GM21526 (cell line): ENCODE data around the gene ABL1.

Experiments used
- ATAC-seq: cut with Tn5 transposase; IDR thresholded peaks from one replicate; pipeline ENCODE4 v1.9.1; 2021; ENCODE audit warnings: moderate library complexity; ENCODE audit not compliant: unreplicated experiment, low FRiP score

ABL1 gene

GRCh38 chr9:130927995-130928900 is 93.2 kb downstream of the ABL1 start:
- ATAC-seq = no peak

- ATAC-seq = no peak
Observed at GRCh38 chr9:130929571-130930038, 94.6 kb downstream of the ABL1 start.

- no peak for ATAC-seq
Observed at GRCh38 chr9:130930132-130930803, 95.2 kb downstream of the ABL1 start.

- no peak for ATAC-seq
Observed at GRCh38 chr9:130930804-130931349, 95.8 kb downstream of the ABL1 start.

- no peak for ATAC-seq
Observed at GRCh38 chr9:130931508-130932254, 96.6 kb downstream of the ABL1 start.

- ATAC-seq = no peak
Observed at GRCh38 chr9:130932255-130933079, 97.4 kb downstream of the ABL1 start.

GRCh38 chr9:130933114-130934046 is 98.3 kb downstream of the ABL1 start:
- ATAC-seq = no peak

GRCh38 chr9:130934246-130934645 is 99.2 kb downstream of the ABL1 start:
- ATAC-seq = no peak

- ATAC-seq = no peak
Observed at GRCh38 chr9:130934702-130935647, 99.9 kb downstream of the ABL1 start.

GRCh38 chr9:130935648-130936271 is 100.7 kb downstream of the ABL1 start:
- ATAC-seq = no peak

GRCh38 chr9:130936285-130937117 is 101.4 kb downstream of the ABL1 start:
- no peak for ATAC-seq
